Transverse colon (tissue), 4 donors: Measurements from ENCODE around the gene MASP1.

ENCODE experiments used
- CTCF ChIP-seq, 5 experiments: fragments of 200-600 bp in 3 of 5; fragments of 450-650 bp in 2 of 5; sonication (generic) in 3 of 5; IDR thresholded peaks; 1 replicate in 2 of 5; 2 replicates in 3 of 5; pipeline ENCODE4 v1.5.1; 2016 to 2017; ENCODE audit warnings: antibody characterized with exemption in 5 of 5, inconsistent platforms in 3 of 5, mild to moderate bottlenecking in 2 of 5, moderate library complexity in 1 of 5
- EP300 ChIP-seq: sonication (generic); formaldehyde crosslinking; IDR thresholded peaks from one replicate; pipeline ENCODE4 v1.6.1; 2017; ENCODE audit warnings: antibody characterized with exemption, low read depth
- POLR2A ChIP-seq: fragments of 450-650 bp; IDR thresholded peaks from one replicate; pipeline ENCODE4 v1.6.1; 2016; ENCODE audit warnings: antibody characterized with exemption, mild to moderate bottlenecking, moderate library complexity
- POLR2AphosphoS5 ChIP-seq, 3 donors: sonication (generic); formaldehyde crosslinking; IDR thresholded peaks; one replicate each; pipeline ENCODE4 v1.6.1; 2016; ENCODE audit warnings: antibody characterized with exemption in 3 of 3

GRCh38 chr3:187211532-187212195 is 79.9 kb downstream of the MASP1 start:
- TF ChIP-seq POLR2AphosphoS5 (IDR thresholded peaks at IDR 0.05) (no peak), POLR2A (no peak), CTCF (IDR thresholded peaks at IDR 0.05) (no peak), EP300 (no peak)
